A172 (cell line): ENCODE data around the gene DOCK4. TPM values are rescaled to one million over a fixed set of nuclear protein-coding genes. Genes with fewer than 3 reads are reported as not detected.

Source experiments
- DNase-seq: peaks from one replicate; pipeline ENCODE4 v3.0.0-alpha.2; 2015; ENCODE audit warnings: low spot score
- total RNA-seq: library from RNA; depleted of rRNA; stranded (reverse); fragments of >200 nt; shearing (Covaris generic); gene quantifications from 2 replicates; pipeline ENCODE4 v1.2.3, GENCODE V29; 2014

DOCK4 gene
- total RNA-seq, 1 experiment from 2014 or later, result 7.2 TPM

- DNase-seq, result no peak
These were observed 386.1 kb downstream of the DOCK4 start for GRCh38 chr7:111820121-111820520.

GRCh38 chr7:111815354-111815753, 390.8 kb downstream of the DOCK4 start:
- no peak for DNase-seq

- DNase-seq, result no peak
These were observed 392.9 kb downstream of the DOCK4 start for GRCh38 chr7:111813306-111813705.

- no peak for DNase-seq
These were observed 400.0 kb downstream of the DOCK4 start for GRCh38 chr7:111806232-111806631.

- peak; percentile 21 for DNase-seq
These were observed 403.0 kb downstream of the DOCK4 start for GRCh38 chr7:111803015-111803758.

- no peak for DNase-seq
These were observed 403.9 kb downstream of the DOCK4 start for GRCh38 chr7:111802194-111802772.

- DNase-seq, result no peak
These were observed 404.9 kb downstream of the DOCK4 start for GRCh38 chr7:111801277-111801676.

GRCh38 chr7:111796671-111797070, 409.5 kb downstream of the DOCK4 start:
- peak; percentile 10 for DNase-seq

GRCh38 chr7:111789870-111790269, 416.3 kb downstream of the DOCK4 start:
- DNase-seq, result no peak

- DNase-seq, result no peak
These were observed 417.2 kb downstream of the DOCK4 start for GRCh38 chr7:111789048-111789320.

- DNase-seq, result no peak
These were observed 417.7 kb downstream of the DOCK4 start for GRCh38 chr7:111788286-111789047.

- no peak for DNase-seq
These were observed 418.5 kb downstream of the DOCK4 start for GRCh38 chr7:111787741-111788140.

- DNase-seq, result no peak
These were observed 419.1 kb downstream of the DOCK4 start for GRCh38 chr7:111787099-111787498.

- no peak for DNase-seq
These were observed 421.1 kb downstream of the DOCK4 start for GRCh38 chr7:111785076-111785475.

- no peak for DNase-seq
These were observed 421.9 kb downstream of the DOCK4 start for GRCh38 chr7:111784296-111784695.

- DNase-seq, result no peak
These were observed 422.3 kb downstream of the DOCK4 start for GRCh38 chr7:111783854-111784253.

GRCh38 chr7:111780527-111780926, 425.7 kb downstream of the DOCK4 start:
- DNase-seq, result no peak

- DNase-seq, result no peak
These were observed 431.0 kb downstream of the DOCK4 start for GRCh38 chr7:111775206-111775605.

- DNase-seq, result no peak
These were observed 433.5 kb downstream of the DOCK4 start for GRCh38 chr7:111772716-111773115.

GRCh38 chr7:111771638-111772037, 434.6 kb downstream of the DOCK4 start:
- no peak for DNase-seq

- no peak for DNase-seq
These were observed 436.1 kb downstream of the DOCK4 start for GRCh38 chr7:111770116-111770515.

- no peak for DNase-seq
These were observed 440.2 kb downstream of the DOCK4 start for GRCh38 chr7:111765751-111766643.
